KOPT-K1 (cell line): ENCODE results near the gene PRAMEF9.
"Not testable (repeated sequence)": the region's sequence is repeated elsewhere in the genome, so short reads cannot be mapped to it uniquely, and the experiment has no call there.

Experiments used
- H3K27ac ChIP-seq: fragments of 200-600 bp; sonication (generic); 2 replicates; pipeline ENCODE4 v1.5.1; 2016; ENCODE audit warnings: antibody characterized with exemption, mild to moderate bottlenecking, low read depth, low read length; ENCODE audit not compliant: poor library complexity, severe bottlenecking
- H3K36me3 ChIP-seq: fragments of 200-600 bp; sonication (generic); 2 replicates; pipeline ENCODE4 v1.5.1; 2017; ENCODE audit warnings: antibody characterized with exemption, mild to moderate bottlenecking, low read length, moderate library complexity; ENCODE audit not compliant: insufficient read depth
- H3K9me3 ChIP-seq: fragments of 200-600 bp; sonication (generic); 2 replicates; pipeline ENCODE4 v1.5.1; 2017; ENCODE audit warnings: antibody characterized with exemption, low read length, mild to moderate bottlenecking; ENCODE audit not compliant: insufficient read depth, poor library complexity, severe bottlenecking

PRAMEF9 gene

DNA sequence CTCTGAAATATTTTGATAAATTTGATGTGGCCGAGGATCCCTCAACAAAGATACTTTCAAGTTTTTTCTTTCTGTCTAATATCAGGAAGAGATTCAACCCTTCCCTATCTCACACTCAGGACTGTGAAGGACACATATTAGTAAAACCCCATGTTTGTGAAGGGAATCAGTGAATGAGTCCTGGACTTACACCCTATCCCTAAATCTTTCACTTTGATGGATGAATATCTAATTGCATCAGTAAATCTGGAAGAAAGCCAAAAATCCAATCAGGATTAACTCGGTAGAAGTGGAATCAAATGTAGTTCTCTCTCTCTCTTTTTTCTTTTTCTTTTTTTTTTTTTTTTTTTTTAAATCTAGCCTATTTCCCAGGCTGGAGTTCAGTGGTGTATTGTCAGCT lies at the start of gene PRAMEF9:
Gene PRAMEF9 (plus strand): TSS at position 301 of the 400 bp plus-strand sequence. CDS start 3,433 bp downstream, outside the sequence.
- not testable (repeated sequence) for H3K9me3 ChIP-seq, H3K27ac ChIP-seq, H3K36me3 ChIP-seq

DNA sequence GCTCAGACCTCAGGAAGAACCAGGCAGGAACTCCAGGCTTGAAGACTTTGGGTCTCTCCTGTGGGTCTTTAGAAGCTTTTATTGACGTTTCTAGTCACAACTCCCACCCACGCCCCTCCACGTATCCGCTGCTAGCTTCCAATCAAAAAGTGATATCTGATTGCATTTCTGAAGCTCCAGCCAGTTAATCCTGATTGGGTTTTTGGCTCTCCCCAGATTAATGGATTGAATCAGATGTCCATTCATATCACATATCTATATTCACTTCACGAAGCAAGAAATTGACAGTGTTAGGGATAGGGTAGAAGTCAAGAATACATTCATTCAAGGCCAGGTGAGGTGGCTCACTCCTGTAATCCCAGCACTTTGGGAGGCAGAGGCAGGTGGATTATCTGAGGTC lies 15.7 kb upstream of the PRAMEF9 start, which contains the start of gene PRAMEF26:
Gene PRAMEF26 (minus strand): TSS at position 101 of the 400 bp plus-strand sequence. CDS start 2,914 bp downstream, outside the sequence.
- H3K27ac ChIP-seq = not testable (repeated sequence)

DNA sequence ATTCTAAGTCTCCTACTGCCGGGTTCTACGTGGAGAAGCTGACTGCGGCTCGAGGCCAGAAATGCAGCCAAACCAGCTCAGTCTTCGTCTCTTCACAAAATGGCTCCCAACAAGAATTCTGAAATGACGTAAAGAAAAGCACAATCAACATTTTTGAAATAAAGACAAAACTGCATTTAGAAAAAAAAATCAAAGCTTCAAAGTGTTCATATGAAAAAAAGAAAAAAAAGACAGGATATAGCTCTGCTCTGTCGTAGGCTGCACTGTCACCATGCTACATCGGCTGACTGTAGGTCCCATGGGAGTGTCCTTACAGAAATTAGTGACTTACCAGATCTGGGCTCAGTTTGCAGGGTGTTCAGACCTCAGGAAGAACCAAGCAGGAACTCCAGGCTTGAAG lies 6.1 kb upstream of the PRAMEF9 start, which contains the start of gene HNRNPCL4:
Gene HNRNPCL4 (minus strand): TSS at position 101 of the 400 bp plus-strand sequence. CDS start 164 bp downstream, outside the sequence.
- not testable (repeated sequence) for H3K27ac ChIP-seq, H3K36me3 ChIP-seq, H3K9me3 ChIP-seq

More for the DNA sequence above, 15.7 kb upstream of the PRAMEF9 start, which contains the start of gene PRAMEF26:
- not testable (repeated sequence) for H3K36me3 ChIP-seq, H3K9me3 ChIP-seq

DNA sequence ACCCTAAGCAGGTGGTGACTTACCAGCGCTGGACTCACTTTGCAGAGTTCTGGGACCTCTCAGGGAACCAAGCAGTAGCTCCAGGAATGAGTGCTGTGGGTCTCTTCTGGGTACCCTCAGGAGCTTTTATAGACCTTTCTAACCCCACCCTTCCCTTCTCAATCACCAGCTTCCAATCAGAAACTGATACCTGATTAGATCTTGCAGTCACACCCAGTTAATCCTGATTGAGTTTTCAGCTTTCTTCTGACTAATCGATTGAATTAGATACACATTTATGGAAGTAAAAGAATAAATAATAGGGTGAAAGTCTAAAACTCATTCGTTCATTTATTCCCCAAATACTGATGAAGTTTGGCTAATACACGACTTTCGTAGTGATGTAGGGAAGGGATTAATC lies 29.7 kb downstream of the PRAMEF9 start, which contains the start of gene PRAMEF13:
Gene PRAMEF13 (minus strand): TSS at position 101 of the 400 bp plus-strand sequence. CDS start 1,820 bp downstream, outside the sequence.
- H3K9me3 ChIP-seq, H3K36me3 ChIP-seq, H3K27ac ChIP-seq: not testable (repeated sequence)

DNA sequence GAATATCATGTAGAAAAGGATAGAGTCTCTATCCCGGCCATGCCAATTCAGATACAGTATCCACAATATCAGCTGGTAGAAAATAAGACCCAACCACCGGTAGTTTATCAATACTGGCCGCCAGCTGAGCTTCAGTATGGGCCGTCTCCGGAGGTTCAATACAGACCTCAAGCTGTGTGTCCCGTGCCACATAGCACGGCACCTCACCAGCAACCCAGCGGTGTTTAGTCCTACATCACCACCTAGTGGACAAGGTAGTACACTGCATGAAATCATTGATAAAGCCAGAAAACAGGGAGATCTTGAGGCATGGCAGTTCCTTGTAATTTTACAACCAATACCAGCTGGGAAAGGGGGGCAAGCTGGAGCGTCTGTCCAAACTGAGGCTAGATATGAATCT lies 37.1 kb downstream of the PRAMEF9 start:
- H3K27ac ChIP-seq, H3K36me3 ChIP-seq, H3K9me3 ChIP-seq: not testable (repeated sequence)

DNA sequence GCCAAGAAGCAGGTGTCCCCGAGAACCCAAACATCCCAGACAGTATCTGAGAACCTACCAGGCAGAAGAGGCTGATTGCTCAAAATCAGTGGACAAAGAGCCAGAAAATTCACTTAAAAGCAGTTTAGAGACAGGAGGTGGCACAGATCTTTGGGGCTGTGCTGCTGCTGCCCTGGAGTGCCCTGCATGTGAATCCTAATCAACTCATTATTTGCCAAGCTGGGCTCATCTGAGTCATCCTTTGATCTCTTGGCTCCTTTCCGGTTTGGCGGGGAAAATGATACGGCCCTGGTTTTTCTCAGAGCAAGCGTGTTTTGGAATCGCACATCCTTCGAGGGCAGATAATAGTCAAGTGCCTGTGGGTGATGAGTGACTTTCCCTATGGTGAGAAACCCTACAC lies 45.0 kb downstream of the PRAMEF9 start:
- H3K9me3 ChIP-seq, H3K36me3 ChIP-seq, H3K27ac ChIP-seq: not testable (repeated sequence)

DNA sequence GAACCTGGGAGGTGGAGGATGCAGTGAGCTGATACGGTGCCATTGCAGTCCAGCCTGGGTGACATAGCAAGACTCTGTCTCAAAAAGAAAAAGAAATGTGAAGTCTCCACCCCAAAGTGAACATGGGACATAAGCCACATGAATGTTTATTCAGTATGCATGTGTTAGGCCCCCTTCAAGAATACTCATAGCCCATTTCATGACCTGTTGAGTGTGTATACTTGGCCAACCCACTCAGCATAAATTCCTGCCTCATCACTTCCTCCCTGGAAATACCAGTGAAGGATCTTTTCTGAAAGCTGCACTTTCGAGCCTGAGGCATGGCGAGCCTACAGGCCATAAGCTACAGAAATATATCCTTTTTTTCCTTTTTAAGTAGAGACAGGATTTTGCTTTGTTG lies 47.6 kb downstream of the PRAMEF9 start:
- H3K9me3 ChIP-seq, H3K36me3 ChIP-seq, H3K27ac ChIP-seq: not testable (repeated sequence)

DNA sequence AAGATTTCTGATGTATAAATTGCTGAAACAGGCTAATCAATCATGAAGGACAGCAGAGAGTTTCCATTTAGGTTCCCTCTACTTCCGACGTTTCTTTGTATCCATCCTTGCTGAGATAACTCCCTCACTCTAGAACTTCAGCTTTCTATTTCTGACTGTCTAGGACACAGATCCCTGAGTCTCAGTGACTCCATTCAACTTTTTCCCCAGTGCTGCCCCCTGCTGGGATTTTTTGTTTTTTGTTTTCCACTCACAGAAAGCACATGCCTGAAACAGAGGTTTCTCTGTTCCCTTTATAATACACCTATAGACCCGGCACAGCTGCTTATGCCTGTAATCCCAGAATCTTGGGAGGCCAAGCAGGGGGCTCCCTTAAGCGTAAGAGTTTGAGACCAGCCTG lies 51.1 kb downstream of the PRAMEF9 start:
- not testable (repeated sequence) for H3K9me3 ChIP-seq, H3K27ac ChIP-seq, H3K36me3 ChIP-seq

DNA sequence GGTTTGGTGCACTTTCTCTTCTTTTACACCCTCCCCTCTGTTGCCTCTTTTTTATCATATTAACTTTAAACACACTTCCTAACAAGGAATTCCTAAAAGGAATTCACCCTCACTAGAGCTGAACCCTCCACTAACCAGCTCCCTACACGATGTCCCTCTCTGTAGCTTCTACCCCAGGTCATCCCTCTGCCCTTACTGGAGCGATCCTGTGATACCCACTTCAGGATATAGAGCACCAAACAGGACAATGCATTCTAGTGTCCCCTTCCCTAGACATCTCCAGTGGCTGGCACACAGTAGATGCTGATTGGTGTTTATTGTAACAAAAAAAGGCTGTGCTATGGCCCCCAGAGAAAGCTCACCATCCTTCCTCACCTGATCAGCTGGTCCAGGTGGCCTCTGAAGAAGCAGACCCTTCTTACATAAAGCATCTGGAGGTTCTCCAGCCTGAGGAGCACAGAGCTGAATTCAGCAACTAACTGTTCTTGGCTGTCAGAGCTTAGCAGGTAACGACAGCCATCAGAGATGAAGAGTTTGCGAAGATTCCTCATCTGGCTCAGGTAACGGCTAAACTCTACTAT lies 52.9 kb downstream of the PRAMEF9 start:
- H3K27ac ChIP-seq = no peak overlapping the region
- no peaks in the 10 kb centered on the region for H3K36me3 ChIP-seq

DNA sequence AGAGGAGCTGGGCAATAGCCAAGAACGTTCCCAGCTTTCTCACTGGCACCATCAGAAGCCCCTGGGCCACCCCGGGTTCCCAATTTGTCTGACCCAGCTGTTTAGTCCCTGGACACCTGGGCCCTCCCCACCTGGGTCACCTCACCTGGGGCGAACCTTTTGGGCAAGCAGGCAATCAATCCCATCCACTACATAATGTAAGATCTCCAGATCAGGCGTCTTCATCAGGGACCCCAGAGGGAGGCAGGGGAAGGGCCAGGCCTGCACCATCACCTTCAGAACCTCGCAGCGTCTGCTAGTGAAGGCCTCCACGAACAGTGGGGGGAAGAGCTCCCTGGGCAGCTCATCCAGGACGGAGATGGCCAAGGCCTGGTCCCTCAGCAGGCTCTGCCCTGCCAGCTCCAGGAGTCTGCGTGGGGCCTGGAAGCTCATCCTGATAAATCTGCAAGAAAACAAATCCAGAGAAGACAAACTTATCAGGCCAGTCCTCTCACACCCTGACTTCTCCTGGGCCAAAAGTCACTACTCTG lies 54.1 kb downstream of the PRAMEF9 start, which contains the start of gene PRAMEF18:
Gene PRAMEF18 (minus strand): TSS at position 480 of the 530 bp plus-strand sequence. CDS start 48 bp downstream, at position 432.
- not testable (repeated sequence) for H3K9me3 ChIP-seq, H3K36me3 ChIP-seq, H3K27ac ChIP-seq

More for the DNA sequence above, 52.9 kb downstream of the PRAMEF9 start:
- no peaks in the 10 kb centered on the region for H3K9me3 ChIP-seq

DNA sequence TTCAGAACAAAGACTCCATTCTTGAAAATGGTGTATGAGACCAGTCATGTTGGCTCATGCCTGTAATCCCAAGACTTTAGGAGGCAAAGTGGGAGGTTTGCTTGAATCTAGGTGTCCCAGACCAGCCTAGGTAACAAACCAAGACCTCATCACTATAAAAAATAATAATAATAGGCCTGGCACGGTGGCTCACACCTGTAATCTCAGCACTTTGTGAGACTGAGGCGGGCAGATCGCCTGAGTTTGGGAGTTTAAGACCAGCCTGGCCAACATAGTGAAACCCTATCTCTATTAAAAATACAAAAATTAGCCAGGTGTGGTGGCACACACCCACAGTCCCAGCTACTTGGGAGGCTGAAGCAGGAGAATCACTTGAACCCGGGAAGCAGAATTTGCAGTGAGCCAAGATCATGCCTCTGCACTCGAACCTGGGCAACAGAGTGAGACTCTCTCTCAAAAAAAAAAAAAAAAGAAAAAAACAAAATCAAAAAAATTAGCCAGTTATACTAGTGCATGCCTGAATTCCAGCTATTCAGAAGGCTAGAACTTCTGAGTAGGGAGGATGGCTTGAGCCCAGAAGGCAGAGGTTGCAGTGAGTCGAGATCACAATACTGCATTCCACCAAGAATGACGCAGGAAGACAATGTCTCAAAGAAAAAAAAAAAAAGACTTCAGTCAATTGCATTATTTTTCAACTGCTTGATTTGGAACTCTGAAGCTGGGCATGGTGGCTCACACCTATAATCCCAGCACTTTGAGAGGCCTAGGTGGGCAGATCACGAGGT lies 55.8 kb downstream of the PRAMEF9 start:
- not testable (repeated sequence) for H3K27ac ChIP-seq, H3K36me3 ChIP-seq, H3K9me3 ChIP-seq

DNA sequence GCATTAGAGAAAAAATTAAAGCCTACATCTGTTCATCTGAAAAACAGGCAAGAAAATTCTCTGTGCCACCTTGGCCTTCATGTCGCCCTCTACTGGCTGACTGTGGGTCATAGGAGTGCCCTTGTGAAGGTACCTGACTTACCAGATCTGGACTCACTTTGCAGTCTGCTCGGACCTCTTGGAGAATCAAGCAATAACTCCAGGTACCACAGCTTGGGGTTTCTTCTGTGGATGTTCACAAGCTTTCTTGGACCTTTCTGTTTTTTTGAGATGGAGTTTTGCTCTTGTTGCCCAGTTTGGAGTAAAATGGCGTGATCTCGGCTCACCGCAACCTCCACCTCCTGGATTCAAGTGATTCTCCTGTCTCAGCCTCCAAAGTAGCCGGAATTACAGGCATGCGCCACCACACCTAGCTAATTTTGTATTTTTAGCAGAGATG lies 56.7 kb downstream of the PRAMEF9 start:
- no peaks in the 10 kb centered on the region for H3K9me3 ChIP-seq
- H3K36me3 ChIP-seq = no peaks in the 10 kb centered on the region
- H3K27ac ChIP-seq = no peak overlapping the region
